GM18505 (cell line): Measurements from ENCODE around the gene OR2L3.
"Not testable (repeated sequence)": the region's sequence is repeated elsewhere in the genome, so short reads cannot be mapped to it uniquely, and the experiment has no call there.

Experiments
- ATAC-seq: cut with Tn5 transposase; IDR thresholded peaks from one replicate; pipeline ENCODE4 v1.9.1; 2021; ENCODE audit not compliant: unreplicated experiment
- POLR2A ChIP-seq: IDR thresholded peaks from 4 replicates; pipeline ENCODE4 v1.6.1; 2011; ENCODE audit warnings: borderline replicate concordance; ENCODE audit not compliant: insufficient read depth, insufficient read length; ENCODE audit errors: extremely low read depth

The OR2L3 gene

DNA sequence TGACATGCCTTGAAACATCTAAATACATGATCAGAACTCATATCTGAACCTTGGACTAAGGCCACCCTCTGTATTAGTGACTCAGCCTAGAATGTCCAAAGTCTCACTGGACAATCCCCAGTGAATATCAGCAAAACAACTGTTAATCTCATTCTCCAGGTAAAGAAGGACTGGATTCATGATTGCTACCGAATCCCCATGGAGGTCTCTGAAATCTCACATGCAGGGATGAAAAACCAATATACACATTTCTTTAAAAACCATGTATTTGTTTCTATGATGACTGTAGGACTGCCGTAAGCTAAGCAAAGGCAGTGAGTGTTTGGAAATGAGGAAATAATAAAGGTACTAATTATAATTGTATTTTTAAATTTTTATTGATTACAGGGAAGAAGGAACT is at the start of gene OR2L3:
TSS of gene OR2L3 (plus strand) at position 301 of the 400 bp plus-strand sequence. CDS start 13,846 bp downstream, outside the sequence.
- TF ChIP-seq POLR2A = no peak
- no peak for ATAC-seq

DNA sequence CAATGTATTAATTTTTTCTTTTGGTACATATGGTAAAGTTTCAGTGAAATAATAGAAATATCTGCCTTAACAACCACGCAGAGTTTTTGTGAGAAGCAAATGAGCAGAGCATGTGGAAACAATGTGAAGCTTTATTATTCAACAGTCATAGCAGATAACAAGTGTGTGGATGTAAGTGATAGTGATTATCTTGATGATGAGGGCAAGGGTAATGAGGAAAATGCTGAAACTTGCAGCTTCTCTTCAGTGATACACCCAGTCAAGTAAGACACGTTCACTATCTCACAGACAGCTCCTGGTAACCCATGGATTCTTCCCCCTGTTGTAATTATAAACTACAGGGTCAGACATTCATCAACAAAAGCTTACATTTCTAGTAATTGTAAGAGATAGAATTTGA is 47.8 kb upstream of the OR2L3 start:
- ATAC-seq = no peak
- no peak for TF ChIP-seq POLR2A

GRCh38 chr1:248000169-248000568 is 46.5 kb upstream of the OR2L3 start:
- TF ChIP-seq POLR2A = no peak

GRCh38 chr1:248007778-248008177 is 38.9 kb upstream of the OR2L3 start:
- ATAC-seq = no peak
- TF ChIP-seq POLR2A = no peak

More at GRCh38 chr1:248000169-248000568, 46.5 kb upstream of the OR2L3 start:
- no peak for ATAC-seq

- no peak for ATAC-seq
Observed at GRCh38 chr1:248009681-248010080, 37.0 kb upstream of the OR2L3 start.

GRCh38 chr1:248013229-248013710 is 33.4 kb upstream of the OR2L3 start, which contains the start of gene OR2L5:
OR2L5 (plus strand) TSS chr1:248013660; CDS start chr1:248021948, 8,288 bp downstream.
- no peak for TF ChIP-seq POLR2A
- ATAC-seq = no peak

More at GRCh38 chr1:248009681-248010080, 37.0 kb upstream of the OR2L3 start:
- TF ChIP-seq POLR2A = no peak

GRCh38 chr1:248015803-248016202 is 30.8 kb upstream of the OR2L3 start:
- no peak for TF ChIP-seq POLR2A
- ATAC-seq = no peak

DNA sequence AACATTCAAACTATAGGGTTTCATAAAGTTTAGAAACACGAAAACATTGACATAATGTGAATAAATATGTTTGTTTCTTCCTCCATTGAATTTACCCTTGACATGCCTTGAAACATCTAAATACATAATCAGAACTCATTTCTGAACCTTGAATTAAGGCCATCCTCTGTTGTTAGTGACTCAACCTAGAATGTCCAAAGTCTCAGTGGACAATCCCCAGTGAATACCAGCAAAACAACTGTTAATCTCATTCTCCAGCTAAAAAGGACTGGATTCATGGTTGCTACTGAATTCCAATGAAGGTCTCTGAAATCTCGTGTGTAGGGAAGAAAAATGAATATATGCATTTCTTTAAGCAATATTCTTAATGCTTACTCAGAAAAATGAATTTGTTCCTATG is 16.9 kb upstream of the OR2L3 start, which contains the start of gene OR2L2:
TSS of gene OR2L2 (plus strand) at position 301 of the 400 bp plus-strand sequence. CDS start 8,198 bp downstream, outside the sequence.
- TF ChIP-seq POLR2A = no peak
- no peak for ATAC-seq

GRCh38 chr1:248045209-248045608 is 1.4 kb upstream of the OR2L3 start:
- no peak for TF ChIP-seq POLR2A
- no peak for ATAC-seq

DNA sequence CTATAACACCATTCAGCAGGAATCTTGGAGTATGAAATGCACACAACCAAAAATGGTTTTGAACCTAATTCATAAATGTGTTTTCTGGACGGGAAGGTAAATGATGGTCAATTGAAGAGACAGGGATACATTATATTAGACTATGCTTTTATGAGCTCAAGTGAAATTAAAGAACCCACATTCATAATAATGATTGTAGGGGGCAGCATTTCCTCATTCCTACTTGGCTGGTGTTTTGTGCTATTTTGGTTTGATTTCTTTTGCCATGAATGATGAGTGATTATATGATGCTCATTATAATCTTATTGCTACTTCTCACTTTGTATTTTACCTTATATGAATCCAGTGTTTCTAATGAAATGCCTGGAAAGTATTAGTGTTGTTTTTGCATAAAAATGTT is 372 bp downstream of the OR2L3 start:
- TF ChIP-seq POLR2A = no peak
- ATAC-seq = no peak

- no peak for ATAC-seq
- no peak for TF ChIP-seq POLR2A
Observed at GRCh38 chr1:248054671-248055070, 8.0 kb downstream of the OR2L3 start.

DNA sequence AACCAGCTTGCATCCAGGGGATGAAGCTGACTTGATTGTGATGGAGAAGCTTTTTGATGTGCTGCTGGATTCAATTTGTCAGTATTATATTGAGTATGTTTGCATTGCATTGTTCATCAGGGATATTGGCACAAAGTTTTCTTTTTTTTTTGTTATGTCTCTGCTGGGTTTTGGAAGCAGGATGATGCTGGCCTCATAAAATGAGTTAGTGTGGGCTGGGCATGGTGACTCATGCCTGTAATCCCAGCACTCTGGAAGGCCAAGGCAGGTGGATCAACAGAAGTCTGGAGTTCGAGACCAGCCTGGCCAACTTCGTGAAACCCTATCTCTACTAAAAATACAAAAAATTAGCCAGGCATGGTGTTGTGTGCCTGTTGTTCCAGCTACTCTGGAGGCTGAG is 8.6 kb downstream of the OR2L3 start:
- no peak for TF ChIP-seq POLR2A
- ATAC-seq = no peak

GRCh38 chr1:248065071-248065470 is 18.4 kb downstream of the OR2L3 start:
- ATAC-seq = no peak
- TF ChIP-seq POLR2A = no peak

- no peak for ATAC-seq
- TF ChIP-seq POLR2A = no peak
Observed at GRCh38 chr1:248065604-248066003, 19.0 kb downstream of the OR2L3 start.

DNA sequence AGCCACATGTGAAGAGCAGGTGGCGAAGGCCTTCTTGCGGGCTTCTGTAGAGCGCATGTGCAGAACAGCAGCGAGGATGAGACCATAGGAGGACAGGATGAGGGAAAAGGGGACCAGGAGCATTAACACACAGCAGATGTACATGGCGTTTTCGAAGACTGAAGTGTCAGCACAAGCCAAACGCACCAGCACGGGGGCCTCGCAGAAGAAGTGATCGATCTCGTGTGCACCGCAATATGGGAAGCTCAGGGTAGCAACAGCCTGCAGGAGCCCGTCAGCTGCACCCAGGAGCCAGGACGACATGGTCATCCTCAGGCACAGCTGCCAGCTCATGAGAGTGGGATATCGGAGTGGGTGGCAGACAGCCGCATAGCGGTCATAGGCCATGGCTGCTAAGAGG is 37.2 kb downstream of the OR2L3 start:
- ATAC-seq = not testable (repeated sequence)

GRCh38 chr1:248094884-248095283 is 48.2 kb downstream of the OR2L3 start, which contains the start of gene OR2L13:
OR2L13 (plus strand) TSS chr1:248095184; CDS start chr1:248099376, 4,192 bp downstream.
- ATAC-seq = no peak
- TF ChIP-seq POLR2A = no peak

DNA sequence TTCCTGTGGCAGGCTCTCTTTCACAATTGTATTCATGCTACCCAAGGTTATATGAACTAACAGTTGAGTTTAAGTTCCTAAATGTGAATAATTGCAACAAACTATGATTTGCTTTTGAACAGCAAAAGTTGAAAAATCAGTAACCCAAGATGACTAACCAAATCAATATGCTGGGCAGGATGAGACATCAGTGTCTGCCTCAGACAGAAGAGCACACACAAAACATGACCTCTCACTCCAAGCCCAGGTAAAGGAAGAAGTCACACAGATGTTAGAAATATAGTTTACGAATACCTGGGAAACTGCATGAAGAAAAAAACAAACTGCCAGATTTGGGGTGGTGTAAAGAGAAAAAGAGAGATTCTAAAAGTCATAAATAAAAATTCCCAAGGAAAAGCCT is 51.9 kb downstream of the OR2L3 start:
- no peak for TF ChIP-seq POLR2A

More for the DNA sequence above, 51.9 kb downstream of the OR2L3 start:
- ATAC-seq = no peak
